Measurements from ENCODE around the gene DHODH.
A peak's percentile ranks its signal among the peaks of the same experiment; 100 is the strongest.
"Not testable (repeated sequence)": the region's sequence is repeated elsewhere in the genome, so short reads cannot be mapped to it uniquely, and the experiment has no call there.

The DHODH gene

DNA sequence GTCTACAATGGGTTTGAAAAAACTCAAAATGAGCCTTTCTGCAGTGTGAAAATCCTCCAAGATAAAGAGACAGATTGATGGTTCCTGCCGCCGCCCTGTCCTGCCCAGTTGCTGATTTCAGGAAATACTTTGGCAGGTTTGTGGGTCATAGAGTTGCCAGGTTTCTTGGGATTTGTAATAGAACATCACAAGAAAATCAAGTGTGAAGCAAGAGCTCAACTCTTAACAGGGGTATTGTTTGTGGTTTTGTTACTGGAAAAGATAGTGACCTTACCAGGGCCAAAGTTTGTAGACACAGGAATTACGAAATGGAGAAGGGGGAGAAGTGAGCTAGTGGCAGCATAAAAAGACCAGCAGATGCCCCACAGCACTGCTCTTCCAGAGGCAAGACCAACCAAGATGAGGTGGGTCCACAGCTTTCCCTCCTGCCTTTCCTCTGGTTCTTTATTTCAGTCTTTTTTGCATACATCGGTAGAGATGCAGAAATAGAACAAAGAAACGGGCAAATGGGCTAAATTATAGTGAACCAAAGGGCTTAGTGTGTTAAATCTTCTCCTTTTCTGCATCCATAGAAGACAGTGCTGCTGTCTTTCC, 45.8 kb downstream of the DHODH start, which contains the start of gene HP:
Gene HP, plus strand, starts transcription at position 252 of the 594 bp plus-strand sequence. Its CDS starts 148 bp downstream, at position 400.
- not testable (repeated sequence) for DNase-seq

DNA sequence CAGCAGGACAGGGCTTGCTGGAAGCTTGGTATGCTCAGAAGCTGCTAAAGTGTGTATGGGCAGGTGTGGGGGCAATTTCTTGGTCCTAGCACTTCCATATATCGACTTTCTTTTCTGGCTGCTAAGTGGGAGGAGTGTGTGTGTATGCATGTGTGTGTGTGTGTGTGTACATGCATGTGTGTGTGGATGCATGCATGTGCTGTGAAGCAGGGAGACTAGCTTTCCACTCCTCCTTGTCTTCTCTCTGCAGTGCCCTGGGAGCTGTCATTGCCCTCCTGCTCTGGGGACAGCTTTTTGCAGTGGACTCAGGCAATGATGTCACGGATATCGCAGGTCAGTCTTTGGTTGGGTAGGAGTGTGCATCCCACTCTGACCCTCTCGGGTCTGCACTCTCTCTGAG, 47.4 kb downstream of the DHODH start:
- no peak for DNase-seq

DNA sequence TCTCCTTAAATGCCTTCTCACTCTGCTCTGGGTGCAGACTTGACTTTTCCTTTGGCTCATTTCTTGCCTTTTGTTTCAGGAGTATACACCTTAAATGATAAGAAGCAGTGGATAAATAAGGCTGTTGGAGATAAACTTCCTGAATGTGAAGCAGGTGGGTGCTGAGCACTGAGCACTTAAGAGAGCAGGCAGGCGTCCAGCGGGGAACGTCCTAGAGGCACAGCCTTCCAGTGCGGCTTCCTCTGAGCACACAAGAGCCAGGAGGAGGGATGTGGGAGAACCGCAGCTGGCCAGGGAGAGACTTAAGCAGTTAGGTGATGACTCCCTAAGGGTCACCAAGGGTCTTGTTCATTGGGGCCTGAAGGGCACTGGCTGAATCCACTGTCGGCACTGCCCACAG, 48.8 kb downstream of the DHODH start:
- DNase-seq = not testable (repeated sequence)

DNA sequence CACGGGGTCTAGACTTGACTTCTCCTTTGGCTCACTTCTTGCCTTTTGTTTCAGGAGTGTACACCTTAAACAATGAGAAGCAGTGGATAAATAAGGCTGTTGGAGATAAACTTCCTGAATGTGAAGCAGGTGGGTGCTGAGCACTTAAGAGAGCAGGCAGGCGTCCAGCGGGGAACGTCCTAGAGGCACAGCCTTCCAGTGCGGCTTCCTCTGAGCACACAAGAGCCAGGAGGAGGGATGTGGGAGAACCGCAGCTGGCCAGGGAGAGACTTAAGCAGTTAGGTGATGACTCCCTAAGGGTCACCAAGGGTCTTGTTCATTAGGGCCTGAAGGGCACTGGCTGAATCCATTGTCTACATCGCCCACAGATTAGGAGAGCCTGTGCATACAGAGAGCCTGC, 50.5 kb downstream of the DHODH start:
- DNase-seq = not testable (repeated sequence)

DNA sequence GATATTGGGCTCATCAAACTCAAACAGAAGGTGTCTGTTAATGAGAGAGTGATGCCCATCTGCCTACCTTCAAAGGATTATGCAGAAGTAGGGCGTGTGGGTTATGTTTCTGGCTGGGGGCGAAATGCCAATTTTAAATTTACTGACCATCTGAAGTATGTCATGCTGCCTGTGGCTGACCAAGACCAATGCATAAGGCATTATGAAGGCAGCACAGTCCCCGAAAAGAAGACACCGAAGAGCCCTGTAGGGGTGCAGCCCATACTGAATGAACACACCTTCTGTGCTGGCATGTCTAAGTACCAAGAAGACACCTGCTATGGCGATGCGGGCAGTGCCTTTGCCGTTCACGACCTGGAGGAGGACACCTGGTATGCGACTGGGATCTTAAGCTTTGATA, 51.9 kb downstream of the DHODH start:
- no peak for DNase-seq

DNA sequence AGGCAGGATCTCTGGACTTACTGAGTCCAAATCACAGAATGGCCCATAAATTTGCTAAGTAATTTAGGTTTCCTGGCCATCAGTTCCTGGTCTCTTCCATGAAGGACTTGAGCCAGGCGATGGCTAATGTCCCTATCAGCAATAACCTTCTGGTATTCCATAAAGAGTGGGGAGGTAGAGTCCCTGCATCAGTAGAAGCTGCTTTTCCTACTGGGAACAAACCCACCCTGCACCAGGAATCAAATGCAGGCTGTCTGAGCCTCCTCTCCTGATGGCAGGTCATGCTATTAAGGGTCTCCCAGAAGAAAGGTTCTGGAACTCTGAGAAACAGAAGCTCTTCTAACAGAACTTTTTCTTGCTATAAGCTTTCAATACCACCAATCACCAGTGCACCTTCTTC, 53.0 kb downstream of the DHODH start:
- no peak for DNase-seq

DNA sequence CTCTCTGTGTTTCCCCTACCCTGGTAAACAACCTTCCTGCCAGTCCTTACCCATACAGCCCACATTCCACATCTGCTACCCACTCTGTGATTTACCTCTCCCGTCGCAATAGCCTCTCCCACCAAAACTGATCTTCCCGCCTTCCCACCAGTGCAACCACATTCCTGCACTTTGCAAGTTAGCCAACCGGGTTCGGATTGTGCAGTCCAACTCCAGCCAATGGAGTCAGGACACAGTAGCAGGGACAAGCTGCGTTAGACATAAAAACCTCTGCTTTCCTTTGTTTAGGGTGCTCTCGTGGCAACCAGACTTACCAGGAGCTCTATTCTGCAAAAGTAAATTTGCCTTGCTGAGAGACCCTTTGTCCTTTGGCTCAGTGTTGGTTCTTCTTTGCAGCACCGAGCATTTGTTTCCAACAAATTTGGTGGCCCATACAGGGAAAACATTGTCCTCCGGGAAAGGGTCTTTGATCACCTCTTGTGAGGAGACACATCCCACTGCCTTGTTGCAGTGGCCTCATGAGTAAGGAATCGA, 55.9 kb downstream of the DHODH start:
- DNase-seq = no peak

DNA sequence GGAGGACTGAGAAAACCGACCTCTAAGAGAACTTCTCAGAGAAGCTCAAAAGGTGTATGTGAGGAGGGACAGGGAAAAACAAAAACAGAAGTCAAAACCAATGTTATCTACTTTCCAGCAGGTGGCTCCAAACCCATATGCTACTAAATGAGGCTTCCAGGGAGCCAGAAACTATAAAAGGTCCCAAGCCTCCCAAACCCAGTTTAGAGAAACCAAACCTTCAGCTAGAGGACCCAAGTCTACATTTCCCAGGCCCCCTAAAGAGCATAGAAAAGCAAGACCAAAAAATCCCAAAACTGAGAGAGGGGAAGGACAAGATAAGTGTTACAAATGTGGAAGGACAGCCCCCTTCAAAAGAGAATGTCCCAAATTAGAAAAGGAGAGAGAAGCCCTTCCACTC, 58.2 kb downstream of the DHODH start:
- peak; percentile 61 for DNase-seq

DNA sequence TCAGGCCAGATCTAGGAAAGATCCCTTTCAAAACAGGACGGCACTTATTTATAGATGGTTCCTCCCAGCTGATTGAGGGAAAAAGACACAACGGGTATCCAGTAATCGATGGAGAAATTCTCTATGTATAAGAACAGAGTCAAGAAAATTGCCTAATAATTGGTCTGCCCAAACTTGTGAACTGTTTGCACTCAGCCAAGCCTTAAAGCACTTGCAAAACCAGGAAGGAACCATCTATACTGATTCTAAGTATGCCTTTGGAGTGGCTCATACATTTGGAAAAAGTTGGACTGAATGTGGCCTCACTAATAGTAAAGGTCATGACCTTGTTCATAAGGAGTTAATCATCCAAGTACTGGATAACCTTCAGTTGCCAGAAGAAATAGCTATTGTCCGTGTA, 60.4 kb downstream of the DHODH start:
- no peak for DNase-seq

DNA sequence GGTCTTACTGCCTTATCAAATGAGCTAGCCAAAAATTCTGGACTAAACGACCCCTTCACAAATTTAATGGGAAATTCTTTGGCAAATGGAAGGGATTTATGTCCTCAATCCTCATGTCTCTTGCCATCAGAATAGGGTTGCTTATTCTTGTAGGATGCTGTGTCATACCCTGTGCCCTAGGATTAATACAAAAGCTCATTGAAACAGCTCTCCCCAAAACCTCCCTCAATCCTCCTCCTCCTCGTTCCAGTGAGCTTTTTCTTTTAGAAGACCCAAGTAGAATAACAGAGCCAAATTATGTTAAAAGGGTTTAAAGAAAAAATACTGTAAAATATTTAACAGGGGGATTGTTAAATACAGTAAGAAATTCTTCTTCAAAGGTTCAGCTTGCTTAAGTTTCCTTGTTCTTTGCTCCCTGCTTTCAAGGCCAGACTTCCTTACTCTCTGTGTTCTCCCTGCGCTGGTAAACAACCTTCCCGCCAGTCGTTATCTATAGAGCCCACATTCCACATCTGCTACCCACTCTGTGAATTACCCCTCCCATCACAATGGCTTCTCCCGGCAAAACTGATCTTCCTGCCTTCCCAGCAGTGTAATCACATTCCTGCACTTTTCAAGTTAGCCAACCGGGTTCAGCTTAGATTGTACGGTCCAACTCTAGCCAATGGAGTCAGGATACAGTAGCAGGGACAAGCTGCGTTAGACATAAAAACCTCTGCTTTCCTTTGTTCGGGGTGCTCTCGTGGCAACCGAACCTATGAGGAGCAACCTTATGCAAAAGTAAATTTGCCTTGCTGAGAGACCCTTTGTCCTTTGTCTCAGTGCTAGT, 64.2 kb downstream of the DHODH start:
- DNase-seq = no peak

DNA sequence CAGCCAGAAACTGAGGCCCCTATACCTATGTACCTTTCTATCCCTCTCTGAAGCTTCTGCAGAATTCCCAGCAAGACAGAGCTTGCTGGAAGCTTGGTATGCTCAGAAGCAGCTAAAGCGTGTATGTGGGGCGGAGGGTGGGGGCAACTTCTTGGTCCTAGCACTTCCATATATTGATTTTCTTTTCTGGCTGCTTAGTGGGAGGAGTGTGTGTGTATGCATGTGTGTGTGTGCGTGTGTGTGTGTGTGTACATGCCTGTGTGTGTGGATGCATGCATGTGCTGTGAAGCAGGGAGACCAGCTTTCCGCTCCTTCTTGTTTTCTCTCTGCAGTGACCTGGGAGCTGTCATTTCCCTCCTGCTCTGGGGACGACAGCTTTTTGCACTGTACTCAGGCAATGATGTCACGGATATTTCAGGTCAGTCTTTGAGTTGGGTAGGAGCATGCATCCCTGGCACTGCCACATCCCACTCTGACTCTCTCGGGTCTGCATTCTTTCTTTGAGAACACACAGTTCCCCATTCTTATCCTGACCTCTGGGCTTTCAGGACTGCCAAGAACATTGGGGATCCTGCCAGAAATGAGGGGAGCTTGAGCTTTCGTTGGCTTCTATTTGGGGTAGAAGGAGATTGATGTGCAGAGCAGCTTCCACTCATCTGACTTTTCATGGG, 65.2 kb downstream of the DHODH start:
- DNase-seq = no peak

DNA sequence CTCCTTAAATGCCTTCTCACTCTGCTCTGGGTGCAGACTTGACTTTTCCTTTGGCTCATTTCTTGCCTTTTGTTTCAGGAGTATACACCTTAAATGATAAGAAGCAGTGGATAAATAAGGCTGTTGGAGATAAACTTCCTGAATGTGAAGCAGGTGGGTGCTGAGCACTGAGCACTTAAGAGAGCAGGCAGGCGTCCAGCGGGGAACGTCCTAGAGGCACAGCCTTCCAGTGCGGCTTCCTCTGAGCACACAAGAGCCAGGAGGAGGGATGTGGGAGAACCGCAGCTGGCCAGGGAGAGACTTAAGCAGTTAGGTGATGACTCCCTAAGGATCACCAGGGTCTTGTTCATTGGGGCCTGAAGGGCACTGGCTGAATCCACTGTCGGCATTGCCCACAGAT, 66.5 kb downstream of the DHODH start:
- DNase-seq = not testable (repeated sequence)

All from RPMI8226 (cell line).